Measurements from ENCODE around the gene KIZ.

GRCh38 chr20:21117521-21117920 lies 8.4 kb upstream of the KIZ start:
- TF ChIP-seq POLR2A (IDR thresholded peaks at IDR 0.05) (no peak), CTCF (IDR thresholded peaks at IDR 0.05) (no peak), POLR2AphosphoS5 (IDR thresholded peaks at IDR 0.05) (no peak)

Data from upper lobe of left lung (tissue), 4 donors.